NK-92 (cell line): Measurements from ENCODE around the gene TCF7L2.

Experiments
- DNase-seq: peaks from one replicate; lab custom pipeline; 2025; ENCODE audit not compliant: unreplicated experiment; lab: John Stamatoyannopoulos, UW

Gene TCF7L2

GRCh38 chr10:113139699-113140098 is 189.7 kb downstream of the TCF7L2 start:
- no peak for DNase-seq

- no peak for DNase-seq
These were observed 190.3 kb downstream of the TCF7L2 start for GRCh38 chr10:113140143-113141011.

GRCh38 chr10:113142601-113143362 is 192.7 kb downstream of the TCF7L2 start:
- DNase-seq, result no peak

GRCh38 chr10:113144576-113144975 is 194.5 kb downstream of the TCF7L2 start:
- no peak for DNase-seq

GRCh38 chr10:113148071-113148825 is 198.2 kb downstream of the TCF7L2 start:
- no peak for DNase-seq

- DNase-seq, result no peak
These were observed 198.9 kb downstream of the TCF7L2 start for GRCh38 chr10:113148901-113149300.

- no peak for DNase-seq
These were observed 199.6 kb downstream of the TCF7L2 start for GRCh38 chr10:113149626-113150025.

- DNase-seq, result no peak
These were observed 201.2 kb downstream of the TCF7L2 start for GRCh38 chr10:113151190-113151666.

GRCh38 chr10:113153493-113154102 is 203.6 kb downstream of the TCF7L2 start:
- DNase-seq, result no peak

- no peak for DNase-seq
These were observed 207.4 kb downstream of the TCF7L2 start for GRCh38 chr10:113157441-113157840.

- no peak for DNase-seq
These were observed 208.1 kb downstream of the TCF7L2 start for GRCh38 chr10:113158183-113158582.

- DNase-seq, result no peak
These were observed 209.5 kb downstream of the TCF7L2 start for GRCh38 chr10:113159563-113159962.

- no peak for DNase-seq
These were observed 210.6 kb downstream of the TCF7L2 start for GRCh38 chr10:113160641-113161040.

GRCh38 chr10:113161066-113161465 is 211.0 kb downstream of the TCF7L2 start:
- DNase-seq, result no peak

GRCh38 chr10:113162960-113163359 is 212.9 kb downstream of the TCF7L2 start:
- DNase-seq, result no peak

- no peak for DNase-seq
These were observed 215.6 kb downstream of the TCF7L2 start for GRCh38 chr10:113165673-113166072.

- DNase-seq, result no peak
These were observed 217.7 kb downstream of the TCF7L2 start for GRCh38 chr10:113167702-113168101.

- DNase-seq, result no peak
These were observed 218.5 kb downstream of the TCF7L2 start for GRCh38 chr10:113168584-113168983.

GRCh38 chr10:113169111-113169510 is 219.1 kb downstream of the TCF7L2 start:
- no peak for DNase-seq

- DNase-seq, result no peak
These were observed 219.9 kb downstream of the TCF7L2 start for GRCh38 chr10:113169853-113170460.
